ENCODE measurements around the gene OR10G6. TPM values are rescaled to one million over a fixed set of nuclear protein-coding genes. Genes with fewer than 3 reads are reported as not detected.

OR10G6 gene
- total and polyA plus RNA-seq, 2 of the 8 experiments (the other 6 are each of a cell fraction or from before 2014, with no cell fraction given), result not detected

DNA sequence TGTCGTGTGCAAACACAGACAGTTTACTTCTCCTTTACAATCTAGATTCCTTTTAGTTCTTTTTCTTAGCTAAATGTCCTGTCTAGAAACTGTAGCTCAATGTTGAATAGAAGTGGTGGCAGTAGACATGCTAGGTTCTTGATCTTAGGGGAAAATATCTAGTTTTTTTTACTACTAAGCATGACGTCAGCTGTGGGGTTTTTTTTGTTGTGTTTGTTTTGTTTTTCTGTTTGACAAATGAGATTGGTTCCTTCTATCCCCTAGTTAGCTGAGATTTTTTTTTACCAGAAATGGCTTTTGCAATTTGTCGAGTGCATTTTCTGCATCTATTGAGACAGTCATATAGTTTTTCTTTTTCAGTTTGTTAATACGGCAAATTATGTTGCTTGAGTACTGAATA is 48.5 kb upstream of the OR10G6 start:
- no peak overlapping the region for H2BK120ac ChIP-seq (replicated peaks; ENCODE audit: low read depth, low read length)
- H3K79me2 ChIP-seq (ENCODE audit: control insufficient read depth in 1 of 2, insufficient read depth in 2 of 2, low read length in 2 of 2), result no peaks in the 10 kb centered on the region
- WGBS, 2 experiments (ENCODE audit: extremely low coverage in 1 of 2, insufficient coverage in 1 of 2, insufficient read length in 1 of 2, insufficient replicate concordance in 2 of 2, low coverage in 1 of 2, low lambda C conversion rate in 2 of 2, missing lambda C conversion rate in 1 of 2), result 89% methylated on average over 4 of the region's 4 CpGs; no CpG with 5 or more reads in 1 of the 2 experiments
- H4K5ac ChIP-seq (ENCODE audit: insufficient read length, low read depth, low read length), result no peak overlapping the region
- ChIA-PET POLR2A (ENCODE audit: partially characterized antibody) (no interaction called here), CTCF (ENCODE audit: partially characterized antibody) (no interaction called here)
- H3K36me3 ChIP-seq (ENCODE audit: control insufficient read depth in 2 of 4, insufficient read depth in 4 of 4, low read length in 3 of 4), result no peaks in the 10 kb centered on the region
- H4K20me1 ChIP-seq (replicated peaks in 1 of 2; ENCODE audit: control insufficient read depth in 1 of 2, insufficient read depth in 2 of 2, low read length in 2 of 2), result no peaks in the 10 kb centered on the region
- TF ChIP-seq BRCA1 (IDR thresholded peaks at IDR 0.05; ENCODE audit: low read depth, low read length), result no peak
- no peak for TF ChIP-seq RNF2 (IDR thresholded peaks at IDR 0.05; ENCODE audit: borderline replicate concordance, low read depth, low read length, missing control alignments, poor library complexity, severe bottlenecking)
- no peak for TF ChIP-seq CREB1 (IDR thresholded peaks at IDR 0.05)
- TF ChIP-seq FOSL1 (IDR thresholded peaks at IDR 0.05; ENCODE audit: insufficient read depth, low read depth, low read length), result no peak
- no peak for TF ChIP-seq EZH2 (IDR thresholded peaks at IDR 0.05; ENCODE audit: low read depth, low read length, severe bottlenecking)
- TF ChIP-seq RXRA (IDR thresholded peaks at IDR 0.05; ENCODE audit: insufficient read depth, low read depth, low read length), result no peak
- no peak for TF ChIP-seq MAFK (IDR thresholded peaks at IDR 0.05; ENCODE audit: low read depth, low read length)
- no peak overlapping the region for H4K91ac ChIP-seq (replicated peaks; ENCODE audit: insufficient read length, low read length)
- H2AK5ac ChIP-seq (ENCODE audit: low read depth, low read length), result no peak overlapping the region
- no peak overlapping the region for H3K4me2 ChIP-seq (ENCODE audit: insufficient read depth in 1 of 2, low read depth in 2 of 2, low read length in 2 of 2)
- H4K8ac ChIP-seq (ENCODE audit: extremely low read depth, insufficient read depth, low read length), result no peak overlapping the region
- no peak overlapping the region for H3K56ac ChIP-seq (replicated peaks; ENCODE audit: insufficient read length, low read depth, low read length)
- H2BK5ac ChIP-seq (ENCODE audit: low read depth, low read length), result no peak overlapping the region
- no peak overlapping the region for H2BK20ac ChIP-seq (ENCODE audit: low read length)
- H3K9me3 ChIP-seq (ENCODE audit: insufficient read depth in 2 of 2, low read depth in 1 of 2, low read length in 1 of 2), result no peaks in the 10 kb centered on the region
- H3K14ac ChIP-seq (ENCODE audit: insufficient read length), result no peak overlapping the region
- no peaks in the 10 kb centered on the region for H3K23me2 ChIP-seq (ENCODE audit: low read depth, low read length)
- no peak overlapping the region for H3K18ac ChIP-seq (ENCODE audit: extremely low read depth, low read length)
- no peak overlapping the region for H2BK12ac ChIP-seq (ENCODE audit: low read depth, low read length)
- FAIRE-seq (no peak), DNase-seq (ENCODE audit: low read depth in 1 of 2, low spot score in 2 of 2) (no peak)
- H3K79me1 ChIP-seq (ENCODE audit: low read depth, low read length), result no peaks in the 10 kb centered on the region
- H3K4me1 ChIP-seq (replicated peaks in 1 of 4; ENCODE audit: control insufficient read depth in 3 of 4, insufficient read depth in 4 of 4, low read length in 3 of 4), result peaks cover 0 to 3% (median 0%) of the 10 kb centered on the region in 4 experiments; a peak in 1 of 7 replicates
- no peak overlapping the region for H3K4ac ChIP-seq (replicated peaks; ENCODE audit: insufficient read length, low read depth, low read length)
- no peak overlapping the region for H3K4me3 ChIP-seq (ENCODE audit: extremely low read depth in 1 of 4, insufficient read depth in 2 of 4, low read depth in 3 of 4, low read length in 4 of 4)
- no peak overlapping the region for H3K23ac ChIP-seq (ENCODE audit: insufficient read length)
- H2BK15ac ChIP-seq (ENCODE audit: low read length), result no peak overlapping the region
- H3K27me3 ChIP-seq (replicated peaks in 1 of 4; ENCODE audit: control insufficient read depth in 3 of 4, extremely low read depth in 1 of 4, insufficient read depth in 3 of 4, low read length in 3 of 4), result no peaks in the 10 kb centered on the region
- no peak overlapping the region for H3K9ac ChIP-seq (replicated peaks in 1 of 4; ENCODE audit: extremely low read depth in 1 of 4, low read depth in 3 of 4, low read length in 3 of 4)
- H2AFZ ChIP-seq (ENCODE audit: low read length), result no peak overlapping the region
- no peak overlapping the region for H3K27ac ChIP-seq (ENCODE audit: low read depth, low read length)
